Fibroblast of lung (primary cell): Measurements from ENCODE around the gene HNF1B. TPM values are rescaled to one million over a fixed set of nuclear protein-coding genes. Genes with fewer than 3 reads are reported as not detected.

ENCODE experiments used
- DNase-seq, 2 donors: peaks; one replicate each; pipeline versions ENCODE4 v3.0.0 to v3.0.0-alpha.2; 2010; ENCODE audit warnings: low read depth in 2 of 2
- H2AFZ ChIP-seq: 2 replicates; pipeline ENCODE4 v1.5.1; 2012; ENCODE audit warnings: low read length, control low read depth, inconsistent platforms
- H3K27ac ChIP-seq: 2 replicates; pipeline ENCODE4 v1.5.1; 2011; ENCODE audit warnings: low read length, control low read depth; ENCODE audit not compliant: insufficient read depth
- H3K27me3 ChIP-seq: 2 replicates; pipeline ENCODE4 v1.5.1; 2011; ENCODE audit warnings: mild to moderate bottlenecking, low read length; ENCODE audit not compliant: control insufficient read depth, insufficient read depth
- H3K36me3 ChIP-seq: 2 replicates; pipeline ENCODE4 v1.5.1; 2011; ENCODE audit warnings: low read length; ENCODE audit not compliant: control insufficient read depth, insufficient read depth
- H3K4me1 ChIP-seq: 2 replicates; pipeline ENCODE4 v1.5.1; 2011; ENCODE audit warnings: low read length; ENCODE audit not compliant: control insufficient read depth, insufficient read depth; ENCODE audit errors: extremely low read depth
- H3K4me2 ChIP-seq: 2 replicates; pipeline ENCODE4 v1.5.1; 2011; ENCODE audit warnings: low read length, control low read depth; ENCODE audit not compliant: insufficient read depth; ENCODE audit errors: extremely low read depth
- H3K4me3 ChIP-seq, 4 experiments: fragments of 200-600 bp in 1 of 4; sonication (generic) in 1 of 4; replicated peaks in 1 of 4; 2 replicates each; pipeline ENCODE4 v1.5.1; 2011 to 2016; ENCODE audit warnings: low read length in 4 of 4, low read depth in 3 of 4, mild to moderate bottlenecking in 3 of 4, control low read depth in 2 of 4, inconsistent platforms in 1 of 4, mixed read lengths in 1 of 4; ENCODE audit not compliant: insufficient read depth in 1 of 4; ENCODE audit errors: control extremely low read depth in 1 of 4
- H3K79me2 ChIP-seq: 2 replicates; pipeline ENCODE4 v1.5.1; 2012; ENCODE audit warnings: mild to moderate bottlenecking, low read length, inconsistent platforms; ENCODE audit not compliant: control insufficient read depth, insufficient read depth
- H3K9ac ChIP-seq: 2 replicates; pipeline ENCODE4 v1.5.1; 2011; ENCODE audit warnings: mild to moderate bottlenecking, low read length, control low read depth; ENCODE audit not compliant: insufficient read depth
- H3K9me3 ChIP-seq: 2 replicates; pipeline ENCODE4 v1.5.1; 2012; ENCODE audit warnings: low read depth, low read length; ENCODE audit not compliant: control insufficient read depth, insufficient read depth
- H4K20me1 ChIP-seq: 2 replicates; pipeline ENCODE4 v1.5.1; 2011; ENCODE audit warnings: low read length; ENCODE audit not compliant: control insufficient read depth, insufficient read depth; ENCODE audit errors: extremely low read depth
- CTCF ChIP-seq, 2 donors: IDR thresholded peaks in 1 of 2; conservative IDR thresholded peaks in 1 of 2; 1 replicate in 1 of 2; 2 replicates in 1 of 2; pipeline ENCODE4 v1.5.1; 2011 to 2012; ENCODE audit warnings: low read length in 2 of 2, control low read depth in 1 of 2, inconsistent platforms in 1 of 2, low read depth in 1 of 2, mild to moderate bottlenecking in 1 of 2
- EZH2 ChIP-seq: IDR thresholded peaks from 2 replicates; pipeline ENCODE4 v1.5.1; 2012; ENCODE audit warnings: low read length, control low read depth, mild to moderate bottlenecking; ENCODE audit errors: missing control alignments
- polyA plus RNA-seq, 2 donors: library from polyadenylated mRNA; depleted of rRNA in 1 of 2; stranded (reverse) in 1 of 2; unstranded in 1 of 2; fragments of >200 nt; gene quantifications; 2 replicates each; pipeline ENCODE4 v1.2.1, GENCODE V29; 2011 to 2012; ENCODE audit warnings: missing spikeins in 1 of 2
- total RNA-seq: library from RNA; depleted of rRNA; stranded (reverse); fragments of >200 nt; gene quantifications from 2 replicates; pipeline ENCODE4 v1.2.1, GENCODE V29; 2014

The HNF1B gene
- total and polyA plus RNA-seq, 2 donors (not counting 1 experiment from before 2014, with no cell fraction given): not detected

- no peaks in the 10 kb centered on the region for H3K36me3 ChIP-seq
- no peak overlapping the region for H3K4me3 ChIP-seq
- H3K27ac ChIP-seq: no peak overlapping the region
- H3K79me2 ChIP-seq: no peaks in the 10 kb centered on the region
- TF ChIP-seq CTCF (conservative IDR thresholded peaks at IDR 0.05 in 1 of 2, IDR thresholded peaks at IDR 0.05 in 1 of 2; ENCODE audit: low read depth in 1 of 2, low read length in 2 of 2): no peak
- TF ChIP-seq EZH2: no peak
- DNase-seq: peak; percentile 45 to 80
- no peaks in the 10 kb centered on the region for H4K20me1 ChIP-seq
- no peaks in the 10 kb centered on the region for H3K9me3 ChIP-seq
- H3K27me3 ChIP-seq: no peaks in the 10 kb centered on the region
- peaks cover 8% of the 10 kb centered on the region for H3K4me1 ChIP-seq
- peak overlapping the region; percentile 65 for H3K4me2 ChIP-seq
- H3K9ac ChIP-seq: no peak overlapping the region
- H2AFZ ChIP-seq: peak overlapping the region; percentile 70
Measured at GRCh38 chr17:37648555-37648954, 96.3 kb downstream of the HNF1B start.

GRCh38 chr17:37647856-37648255 lies 97.0 kb downstream of the HNF1B start:
- TF ChIP-seq CTCF (conservative IDR thresholded peaks at IDR 0.05 in 1 of 2, IDR thresholded peaks at IDR 0.05 in 1 of 2; ENCODE audit: low read depth in 1 of 2, low read length in 2 of 2): no peak
- no peak for TF ChIP-seq EZH2
- Histone ChIP-seq H3K4me1 (peaks cover 8% of the 10 kb centered on the region), H3K4me3 (no peak overlapping the region), H3K27ac (no peak overlapping the region), H3K79me2 (peaks cover under 1% of the 10 kb centered on the region), H2AFZ (no peak overlapping the region), H3K4me2 (no peak overlapping the region), H3K36me3 (no peaks in the 10 kb centered on the region), H4K20me1 (no peaks in the 10 kb centered on the region), H3K9ac (no peak overlapping the region), H3K27me3 (no peaks in the 10 kb centered on the region), H3K9me3 (no peaks in the 10 kb centered on the region)
- no peak for DNase-seq

- H3K9ac ChIP-seq: no peak overlapping the region
- peaks cover 5% of the 10 kb centered on the region for H3K4me1 ChIP-seq
- peak overlapping the region; percentile 39 for H3K4me2 ChIP-seq
- no peak for TF ChIP-seq EZH2
- no peak for TF ChIP-seq CTCF (conservative IDR thresholded peaks at IDR 0.05 in 1 of 2, IDR thresholded peaks at IDR 0.05 in 1 of 2; ENCODE audit: low read depth in 1 of 2, low read length in 2 of 2)
- no peaks in the 10 kb centered on the region for H3K27me3 ChIP-seq
- H2AFZ ChIP-seq: peak overlapping the region; percentile 60
- H3K36me3 ChIP-seq: peaks cover 4% of the 10 kb centered on the region
- peaks cover 27% of the 10 kb centered on the region for H3K79me2 ChIP-seq
- no peaks in the 10 kb centered on the region for H4K20me1 ChIP-seq
- DNase-seq: peak in 1 of 2 donors; percentile 33
- peak overlapping the region; percentile 65 to 97 (median 68) for H3K4me3 ChIP-seq
- no peaks in the 10 kb centered on the region for H3K9me3 ChIP-seq
- no peak overlapping the region for H3K27ac ChIP-seq
Measured at GRCh38 chr17:37643869-37644268, 101.0 kb downstream of the HNF1B start.
